GM12878 (cell line): Measurements from ENCODE around the gene IFNE. TPM values are rescaled to one million over a fixed set of nuclear protein-coding genes. Genes with fewer than 3 reads are reported as not detected.

ENCODE experiments used
- ATAC-seq: fragments of 200-7000 bp; cut with Tn5 transposase; 3 replicates; pipeline ENCODE4 v1.9.1; 2020; ENCODE audit warnings: mild to moderate bottlenecking, moderate library complexity
- BruUV-seq: library from RNA; stranded (reverse); fragments of 400-500 nt; replicated peaks from 2 replicates; lab custom pipeline; 2021; lab: Mats Ljungman, UMichigan
- CTCF ChIA-PET: fragments of 300-600 bp; sonication (Branson Sonifier 250); formaldehyde crosslinking; extraction: SDS; loops from one replicate; lab custom pipeline; 2021; ENCODE audit warnings: inconsistent platforms; lab: Yijun Ruan, JAX
- POLR2A ChIA-PET: fragments of 350-600 bp; formaldehyde crosslinking; extraction: SDS; loops from one replicate; lab custom pipeline; 2021; ENCODE audit warnings: inconsistent platforms; lab: Charles Lee
- RAD21 ChIA-PET: fragments of 300-600 bp; sonication (Branson Sonifier 250); formaldehyde crosslinking; loops from one replicate; lab custom pipeline; 2023; ENCODE audit warnings: antibody characterized with exemption; ENCODE audit not compliant: unreplicated experiment; lab: Charles Lee
- SMC1A ChIA-PET: fragments of 300-600 bp; sonication (Branson Sonifier 250); formaldehyde crosslinking; loops from one replicate; lab custom pipeline; 2023; ENCODE audit not compliant: unreplicated experiment, uncharacterized antibody; lab: Charles Lee
- DNase-seq: peaks from one replicate; pipeline ENCODE4 v3.0.0-alpha.2; 2011; ENCODE audit warnings: low read depth, low spot score
- FAIRE-seq: peaks from 3 replicates; lab custom pipeline; 2011; peaks lifted over from hg19 to GRCh38; lab: Jason Lieb, UNC
- H2AFZ ChIP-seq: 2 replicates; pipeline ENCODE4 v1.6.0; 2011; ENCODE audit warnings: low read depth, low read length, control low read depth; ENCODE audit not compliant: control insufficient read depth
- H3K27ac ChIP-seq: 2 replicates; pipeline ENCODE4 v1.5.1; 2011; ENCODE audit warnings: control low read depth; ENCODE audit not compliant: control insufficient read depth, insufficient read depth
- H3K27me3 ChIP-seq, 2 experiments: replicated peaks in 1 of 2; 2 replicates each; pipeline versions ENCODE4 v1.6.0 to v1.6.1; 2011; ENCODE audit warnings: low read length in 1 of 2; ENCODE audit not compliant: control insufficient read depth in 2 of 2, insufficient read depth in 2 of 2
- H3K36me3 ChIP-seq, 2 experiments: 2 replicates each; pipeline ENCODE4 v1.5.1; 2011; ENCODE audit warnings: low read length in 1 of 2; ENCODE audit not compliant: control insufficient read depth in 2 of 2, insufficient read depth in 2 of 2
- H3K4me1 ChIP-seq: 2 replicates; pipeline ENCODE4 v1.6.1; 2011; ENCODE audit warnings: mild to moderate bottlenecking, low read length, moderate library complexity, mixed read lengths; ENCODE audit not compliant: control insufficient read depth, insufficient read depth
- H3K4me2 ChIP-seq: 2 replicates; pipeline ENCODE4 v1.6.0; 2011; ENCODE audit warnings: control low read depth; ENCODE audit not compliant: control insufficient read depth, insufficient read depth
- H3K4me3 ChIP-seq: fragments of 200-600 bp; sonication (generic); 2 replicates; pipeline ENCODE4 v1.5.1; 2016
- H3K79me2 ChIP-seq: 2 replicates; pipeline ENCODE4 v1.6.0; 2011; ENCODE audit warnings: low read length; ENCODE audit not compliant: control insufficient read depth, insufficient read depth
- H3K9ac ChIP-seq: 2 replicates; pipeline ENCODE4 v1.8.0; 2011; ENCODE audit warnings: low read length, control low read depth, mixed read lengths; ENCODE audit not compliant: control insufficient read depth, insufficient read depth
- H3K9me3 ChIP-seq: replicated peaks from 3 replicates; pipeline ENCODE4 v1.5.1; 2011; ENCODE audit warnings: mild to moderate bottlenecking, low read length; ENCODE audit not compliant: control insufficient read depth, insufficient read depth
- H4K20me1 ChIP-seq: 2 replicates; pipeline ENCODE4 v1.6.0; 2011; ENCODE audit not compliant: control insufficient read depth, insufficient read depth
- BHLHE40 ChIP-seq, 2 experiments: fragments of 450-650 bp in 1 of 2; IDR thresholded peaks; 2 replicates each; pipeline ENCODE4 v1.6.1; 2011 to 2017; ENCODE audit warnings: low read depth in 2 of 2, borderline replicate concordance in 1 of 2, improper control_type of control experiment in 1 of 2, low read length in 1 of 2, mild to moderate bottlenecking in 1 of 2
- CBX5 ChIP-seq: sonication (generic); IDR thresholded peaks from 2 replicates; pipeline ENCODE4 v1.6.1; 2016; ENCODE audit warnings: low read depth, moderate library complexity, mild to moderate bottlenecking, inconsistent platforms
- CEBPB ChIP-seq, 2 experiments: fragments of 150-350 bp in 1 of 2; IDR thresholded peaks; 2 replicates each; pipeline ENCODE4 v1.6.1; 2012 to 2014; ENCODE audit warnings: low read depth in 2 of 2, low read length in 2 of 2, borderline replicate concordance in 1 of 2, inconsistent platforms in 1 of 2
- HDGF ChIP-seq: fragments of 450-650 bp; IDR thresholded peaks from 2 replicates; pipeline ENCODE4 v1.6.1; 2016; ENCODE audit warnings: antibody characterized with exemption
- SMC3 ChIP-seq: IDR thresholded peaks from 2 replicates; pipeline ENCODE4 v1.6.1; 2011; ENCODE audit warnings: low read length, improper control_type of control experiment, borderline replicate concordance
- WRNIP1 ChIP-seq: IDR thresholded peaks from 2 replicates; pipeline ENCODE4 v1.6.1; 2011; ENCODE audit warnings: low read depth, low read length, improper control_type of control experiment, borderline replicate concordance
- WGBS: methylation state at CpG from one replicate; pipeline ENCODE4 v1.1.6; 2016; ENCODE audit warnings: low lambda C conversion rate; ENCODE audit not compliant: insufficient replicate concordance, insufficient coverage; ENCODE audit errors: missing lambda C conversion rate; 5-methylcytosine and 5-hydroxymethylcytosine counted together
- in situ Hi-C: fragments of 300-500 bp; cut with MboI; formaldehyde crosslinking; loops from 9 replicates; pipeline ENCODE4 v1.14.3; 2018; ENCODE audit warnings: mixed read lengths
- intact Hi-C: fragments of 100-400 bp; cut with micrococcal nuclease; formaldehyde crosslinking; loops from one replicate; pipeline ENCODE4 v1.14.2; 2022; ENCODE audit not compliant: unreplicated experiment
- polyA plus RNA-seq, 11 experiments: library from polyadenylated mRNA; depleted of rRNA in 4 of 11; unstranded in 6 of 11; stranded (reverse) in 5 of 11; fragments of >200 nt; fragmentation: Nextera tagmentation in 4 of 11; fragmentation: Illumina TruSeq in 1 of 11; extraction: Ambion mirVana in 4 of 11; extraction: Trizol in 1 of 11; gene quantifications; 1 replicate in 1 of 11; 2 replicates in 10 of 11; pipeline versions ENCODE4 v1.2.1 to v1.2.3, GENCODE V29; 2011 to 2016; ENCODE audit warnings: inconsistent platforms in 2 of 11, missing spikeins in 2 of 11, low read depth in 1 of 11
- total RNA-seq, 4 experiments: library from RNA; depleted of rRNA in 3 of 4; stranded (reverse); fragments of >200 nt in 3 of 4; fragmentation: Illumina TruSeq in 1 of 4; extraction: Trizol in 1 of 4; gene quantifications; 2 replicates each; pipeline versions ENCODE4 v1.2.1 to v1.2.3, GENCODE V29; 2013 to 2021
- TF ChIP-seq, protein P1 (sequence below): fragments of 450-650 bp; IDR thresholded peaks from 2 replicates; pipeline ENCODE4 v1.6.1; 2017; ENCODE audit warnings: mild to moderate bottlenecking, moderate library complexity
- TF ChIP-seq, protein P2 (sequence below): fragments of 450-650 bp; IDR thresholded peaks from 2 replicates; pipeline ENCODE4 v1.6.1; 2017; ENCODE audit warnings: low read depth, mild to moderate bottlenecking, moderate library complexity
- TF ChIP-seq, protein P3 (sequence below): fragments of 450-650 bp; IDR thresholded peaks from 2 replicates; pipeline ENCODE4 v1.6.1; 2014; ENCODE audit warnings: mild to moderate bottlenecking

IFNE gene
- total and polyA plus RNA-seq, 10 of the 15 experiments (the other 5 are each of a cell fraction or from before 2014, with no cell fraction given) = not detected

DNA sequence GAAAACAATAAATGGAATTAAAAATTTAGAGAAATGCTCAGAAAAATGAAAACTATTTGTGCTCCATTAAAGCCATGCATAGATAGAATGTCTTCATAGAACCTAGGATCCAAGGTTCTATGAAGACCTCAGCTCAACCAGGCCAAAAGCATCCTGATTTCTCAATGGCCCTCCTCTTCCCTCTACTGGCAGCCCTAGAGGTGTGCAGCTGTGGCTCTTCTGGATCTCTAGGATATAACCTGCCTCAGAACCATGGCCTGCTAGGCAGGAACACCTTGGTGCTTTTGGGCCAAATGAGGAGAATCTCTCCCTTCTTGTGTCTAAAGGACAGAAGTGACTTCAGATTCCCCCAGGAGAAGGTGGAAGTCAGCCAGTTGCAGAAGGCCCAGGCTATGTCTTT lies 26.8 kb downstream of the IFNE start (continued):
- TF ChIP-seq, protein P1, sequence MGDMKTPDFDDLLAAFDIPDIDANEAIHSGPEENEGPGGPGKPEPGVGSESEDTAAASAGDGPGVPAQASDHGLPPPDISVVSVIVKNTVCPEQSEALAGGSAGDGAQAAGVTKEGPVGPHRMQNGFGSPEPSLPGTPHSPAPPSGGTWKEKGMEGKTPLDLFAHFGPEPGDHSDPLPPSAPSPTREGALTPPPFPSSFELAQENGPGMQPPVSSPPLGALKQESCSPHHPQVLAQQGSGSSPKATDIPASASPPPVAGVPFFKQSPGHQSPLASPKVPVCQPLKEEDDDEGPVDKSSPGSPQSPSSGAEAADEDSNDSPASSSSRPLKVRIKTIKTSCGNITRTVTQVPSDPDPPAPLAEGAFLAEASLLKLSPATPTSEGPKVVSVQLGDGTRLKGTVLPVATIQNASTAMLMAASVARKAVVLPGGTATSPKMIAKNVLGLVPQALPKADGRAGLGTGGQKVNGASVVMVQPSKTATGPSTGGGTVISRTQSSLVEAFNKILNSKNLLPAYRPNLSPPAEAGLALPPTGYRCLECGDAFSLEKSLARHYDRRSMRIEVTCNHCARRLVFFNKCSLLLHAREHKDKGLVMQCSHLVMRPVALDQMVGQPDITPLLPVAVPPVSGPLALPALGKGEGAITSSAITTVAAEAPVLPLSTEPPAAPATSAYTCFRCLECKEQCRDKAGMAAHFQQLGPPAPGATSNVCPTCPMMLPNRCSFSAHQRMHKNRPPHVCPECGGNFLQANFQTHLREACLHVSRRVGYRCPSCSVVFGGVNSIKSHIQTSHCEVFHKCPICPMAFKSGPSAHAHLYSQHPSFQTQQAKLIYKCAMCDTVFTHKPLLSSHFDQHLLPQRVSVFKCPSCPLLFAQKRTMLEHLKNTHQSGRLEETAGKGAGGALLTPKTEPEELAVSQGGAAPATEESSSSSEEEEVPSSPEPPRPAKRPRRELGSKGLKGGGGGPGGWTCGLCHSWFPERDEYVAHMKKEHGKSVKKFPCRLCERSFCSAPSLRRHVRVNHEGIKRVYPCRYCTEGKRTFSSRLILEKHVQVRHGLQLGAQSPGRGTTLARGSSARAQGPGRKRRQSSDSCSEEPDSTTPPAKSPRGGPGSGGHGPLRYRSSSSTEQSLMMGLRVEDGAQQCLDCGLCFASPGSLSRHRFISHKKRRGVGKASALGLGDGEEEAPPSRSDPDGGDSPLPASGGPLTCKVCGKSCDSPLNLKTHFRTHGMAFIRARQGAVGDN = no peak
- peak; percentile 91 for TF ChIP-seq SMC3

DNA sequence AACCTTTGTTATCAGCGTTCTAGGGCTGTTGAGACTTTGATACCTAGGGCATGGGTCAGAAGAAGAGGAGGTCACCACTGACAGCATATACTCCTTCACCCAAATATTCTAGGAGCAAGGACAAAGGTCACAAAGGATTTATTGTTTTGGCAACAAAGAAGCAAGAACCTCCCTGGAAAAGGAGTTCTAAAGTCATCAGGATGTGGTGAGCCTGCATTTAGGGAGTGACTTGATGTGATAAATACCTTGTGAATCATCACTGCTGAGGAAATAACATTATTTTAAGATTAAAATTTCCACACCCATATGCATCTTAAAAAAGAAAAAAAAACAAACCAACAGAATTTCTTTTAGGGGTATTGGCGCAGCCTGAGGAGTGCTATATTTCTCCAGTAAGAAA lies 28.0 kb downstream of the IFNE start:
- POLR2A ChIA-PET = no interaction called here
- RAD21 ChIA-PET = interaction anchor here (0.9 to 4.4 kb wide), 3 partner anchors 19 to 131 kb away, joined by 4 to 44 read pairs (median 5); no protein-coding TSS in a partner anchor
- no peak for FAIRE-seq
- BruUV-seq = no TSS peak
- Histone ChIP-seq H4K20me1 (no peaks in the 10 kb centered on the region), H3K9ac (no peak overlapping the region), H3K27ac (no peak overlapping the region), H3K9me3 (no peaks in the 10 kb centered on the region), H3K4me2 (no peak overlapping the region), H2AFZ (no peak overlapping the region), H3K79me2 (no peaks in the 10 kb centered on the region), H3K4me1 (no peaks in the 10 kb centered on the region), H3K4me3 (no peak overlapping the region), H3K27me3 (0 out of 4 replicates have a peak, but pooled peaks cover 0 to 2% of the 10 kb centered on the region in 2 experiments), H3K36me3 (no peaks in the 10 kb centered on the region)
- no peak for DNase-seq
- intact Hi-C loops = no loop called here
- 0% methylated on average over 2 of the region's 2 CpGs for WGBS
- SMC1A ChIA-PET = interaction anchor here (1.2 to 4.0 kb wide), 7 partner anchors 20 to 219 kb away, joined by 3 to 57 read pairs (median 5); no protein-coding TSS in a partner anchor
- ATAC-seq = no peak
- CTCF ChIA-PET = interaction anchor here (0.9 to 3.8 kb wide), 11 partner anchors 12 to 259 kb away, joined by 3 to 49 read pairs (median 3); no protein-coding TSS in a partner anchor
- in situ Hi-C loops = loop anchor here (10.0 kb wide), 1 partner anchor 129 kb away; no protein-coding TSS in a partner anchor
- TF ChIP-seq WRNIP1 = no peak
- no peak for TF ChIP-seq BHLHE40 (IDR thresholded peaks at IDR 0.05; ENCODE audit: borderline replicate concordance in 1 of 2, low read depth in 2 of 2, low read length in 1 of 2)
- TF ChIP-seq CBX5 = no peak
- TF ChIP-seq, protein P2, sequence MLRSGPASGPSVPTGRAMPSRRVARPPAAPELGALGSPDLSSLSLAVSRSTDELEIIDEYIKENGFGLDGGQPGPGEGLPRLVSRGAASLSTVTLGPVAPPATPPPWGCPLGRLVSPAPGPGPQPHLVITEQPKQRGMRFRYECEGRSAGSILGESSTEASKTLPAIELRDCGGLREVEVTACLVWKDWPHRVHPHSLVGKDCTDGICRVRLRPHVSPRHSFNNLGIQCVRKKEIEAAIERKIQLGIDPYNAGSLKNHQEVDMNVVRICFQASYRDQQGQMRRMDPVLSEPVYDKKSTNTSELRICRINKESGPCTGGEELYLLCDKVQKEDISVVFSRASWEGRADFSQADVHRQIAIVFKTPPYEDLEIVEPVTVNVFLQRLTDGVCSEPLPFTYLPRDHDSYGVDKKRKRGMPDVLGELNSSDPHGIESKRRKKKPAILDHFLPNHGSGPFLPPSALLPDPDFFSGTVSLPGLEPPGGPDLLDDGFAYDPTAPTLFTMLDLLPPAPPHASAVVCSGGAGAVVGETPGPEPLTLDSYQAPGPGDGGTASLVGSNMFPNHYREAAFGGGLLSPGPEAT = no peak
- TF ChIP-seq, protein P1 = no peak
- TF ChIP-seq HDGF = no peak
- TF ChIP-seq, protein P3, sequence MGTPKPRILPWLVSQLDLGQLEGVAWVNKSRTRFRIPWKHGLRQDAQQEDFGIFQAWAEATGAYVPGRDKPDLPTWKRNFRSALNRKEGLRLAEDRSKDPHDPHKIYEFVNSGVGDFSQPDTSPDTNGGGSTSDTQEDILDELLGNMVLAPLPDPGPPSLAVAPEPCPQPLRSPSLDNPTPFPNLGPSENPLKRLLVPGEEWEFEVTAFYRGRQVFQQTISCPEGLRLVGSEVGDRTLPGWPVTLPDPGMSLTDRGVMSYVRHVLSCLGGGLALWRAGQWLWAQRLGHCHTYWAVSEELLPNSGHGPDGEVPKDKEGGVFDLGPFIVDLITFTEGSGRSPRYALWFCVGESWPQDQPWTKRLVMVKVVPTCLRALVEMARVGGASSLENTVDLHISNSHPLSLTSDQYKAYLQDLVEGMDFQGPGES = no peak
- no peak for TF ChIP-seq CEBPB (IDR thresholded peaks at IDR 0.05; ENCODE audit: borderline replicate concordance in 1 of 2, low read depth in 2 of 2, low read length in 2 of 2)
